Naive B cell (primary cell): ENCODE measurements around the gene CAPN13. TPM values are rescaled to one million over a fixed set of nuclear protein-coding genes. Genes with fewer than 3 reads are reported as not detected.

Experiments used
- ATAC-seq, 2 donors: fragments of 150-1000 bp; cut with Tn5 transposase; 2 replicates each; pipeline ENCODE4 v1.10.0; 2021; ENCODE audit warnings: low read depth in 2 of 2, mild to moderate bottlenecking in 2 of 2, moderate library complexity in 2 of 2
- DNase-seq: peaks from one replicate; pipeline ENCODE4 v3.0.0; 2022
- H3K27ac Mint-ChIP-seq, 6 donors: one replicate each; pipeline ENCODE4 v1.8.0; 2020 to 2022; ENCODE audit warnings: mild to moderate bottlenecking in 6 of 6, mixed read lengths in 6 of 6, moderate library complexity in 5 of 6, inconsistent platforms in 2 of 6
- H3K27me3 Mint-ChIP-seq, 3 donors: one replicate each; pipeline ENCODE4 v1.8.0; 2021 to 2022; ENCODE audit warnings: mixed read lengths in 3 of 3, mild to moderate bottlenecking in 1 of 3
- H3K36me3 Mint-ChIP-seq, 2 donors: one replicate each; pipeline ENCODE4 v1.8.0; 2020 to 2022; ENCODE audit warnings: mixed read lengths in 2 of 2, inconsistent platforms in 1 of 2, mild to moderate bottlenecking in 1 of 2
- H3K4me1 Mint-ChIP-seq, 3 donors: one replicate each; pipeline ENCODE4 v1.8.0; 2020 to 2022; ENCODE audit warnings: mixed read lengths in 3 of 3, inconsistent platforms in 1 of 3, mild to moderate bottlenecking in 1 of 3, moderate library complexity in 1 of 3
- H3K4me3 Mint-ChIP-seq, 8 donors: one replicate each; pipeline ENCODE4 v1.8.0; 2020 to 2022; ENCODE audit warnings: mild to moderate bottlenecking in 8 of 8, mixed read lengths in 8 of 8, moderate library complexity in 8 of 8, inconsistent platforms in 2 of 8
- H3K9me3 Mint-ChIP-seq, 7 donors: one replicate each; pipeline ENCODE4 v1.8.0; 2020 to 2022; ENCODE audit warnings: mixed read lengths in 7 of 7, mild to moderate bottlenecking in 5 of 7, inconsistent platforms in 2 of 7, moderate library complexity in 1 of 7
- polyA plus RNA-seq, 6 donors: library from polyadenylated mRNA; unstranded; fragments of 300-500 nt; fragmentation: Illumina TruSeq; gene quantifications; one replicate each; pipeline ENCODE4 v1.2.3, GENCODE V29; 2021; ENCODE audit warnings: low read depth in 6 of 6

The CAPN13 gene
- polyA plus RNA-seq, 6 donors from 2014 or later, result not detected

- ATAC-seq, result no peak
- no peaks in the 10 kb centered on the region for H3K36me3 Mint-ChIP-seq
- DNase-seq, result no peak
- H3K9me3 Mint-ChIP-seq, result no peaks in the 10 kb centered on the region
- no peaks in the 10 kb centered on the region for H3K27me3 Mint-ChIP-seq
- no peak overlapping the region for H3K4me3 Mint-ChIP-seq
- no peak overlapping the region for H3K27ac Mint-ChIP-seq
- no peaks in the 10 kb centered on the region for H3K4me1 Mint-ChIP-seq
Measured at GRCh38 chr2:30744823-30745222, 62.4 kb downstream of the CAPN13 start.

GRCh38 chr2:30741576-30741975 is 65.7 kb downstream of the CAPN13 start:
- no peak for ATAC-seq

DNA sequence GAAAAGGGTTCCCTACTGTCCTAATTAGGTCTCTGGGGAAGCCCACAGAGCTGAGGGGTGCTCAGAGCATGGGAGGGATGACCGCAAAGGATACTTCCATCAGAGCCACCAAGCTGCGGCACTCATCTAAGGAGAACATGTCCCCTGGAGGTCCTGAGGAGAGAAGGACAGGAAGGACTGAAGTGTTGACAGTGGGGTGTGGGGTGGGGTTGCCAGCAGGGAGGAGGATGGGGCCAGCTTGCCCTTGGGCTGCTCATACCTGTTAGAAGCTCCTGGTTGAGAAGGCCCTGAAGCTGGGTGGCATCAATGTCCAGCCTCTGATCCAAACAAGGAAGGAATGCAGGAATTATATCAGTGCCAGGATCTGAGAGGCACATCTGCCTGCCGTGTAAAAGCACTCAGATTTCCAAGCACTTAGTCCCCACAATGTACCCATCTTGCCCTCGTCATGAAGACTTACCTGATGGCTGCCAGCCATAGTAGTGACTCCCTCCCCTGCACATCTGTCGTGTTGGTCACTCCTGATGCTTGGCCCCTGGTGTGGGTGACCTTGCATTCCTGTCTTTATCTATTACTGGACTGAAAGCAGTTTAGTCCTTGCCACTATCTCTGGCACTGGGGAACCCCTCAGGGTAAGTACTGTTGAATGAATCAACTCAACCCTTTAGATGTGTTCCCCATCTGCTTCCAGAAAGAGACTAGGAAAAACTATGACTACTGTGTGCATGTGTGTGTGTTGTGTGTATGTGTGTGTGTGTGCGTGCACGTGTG is 68.9 kb downstream of the CAPN13 start:
- Mint-ChIP-seq H3K9me3 (no peaks in the 10 kb centered on the region), H3K4me3 (no peak overlapping the region), H3K36me3 (no peaks in the 10 kb centered on the region), H3K27ac (peak overlapping the region in 1 of 6 donors; percentile 19), H3K27me3 (peaks cover 0 to 20% (median 10%) of the 10 kb centered on the region in 3 donors), H3K4me1 (peaks cover 0 to 3% (median 0%) of the 10 kb centered on the region in 3 donors)
- ATAC-seq, result no peak
- DNase-seq, result no peak

More at GRCh38 chr2:30741576-30741975, 65.7 kb downstream of the CAPN13 start:
- H3K9me3 Mint-ChIP-seq, result no peaks in the 10 kb centered on the region
- no peak overlapping the region for H3K4me3 Mint-ChIP-seq
- H3K27ac Mint-ChIP-seq, result no peak overlapping the region
- DNase-seq, result no peak
- H3K4me1 Mint-ChIP-seq, result no peaks in the 10 kb centered on the region
- peaks cover 0 to 10% (median 6%) of the 10 kb centered on the region in 3 donors for H3K27me3 Mint-ChIP-seq
- H3K36me3 Mint-ChIP-seq, result no peaks in the 10 kb centered on the region

DNA sequence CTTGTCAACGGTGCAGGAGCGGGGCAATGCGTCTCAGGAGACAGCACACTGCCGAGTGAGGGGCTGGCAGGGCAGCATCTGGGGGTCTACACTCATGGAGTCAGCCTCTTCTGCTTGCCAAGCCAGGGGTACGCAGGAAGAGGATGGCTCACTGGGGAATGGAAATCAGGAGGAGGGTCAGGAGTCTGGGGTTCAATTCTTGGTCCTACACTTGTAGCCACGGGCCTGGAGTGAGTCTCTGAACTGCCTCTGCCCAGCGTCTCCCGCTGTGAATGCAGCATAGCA is 70.0 kb downstream of the CAPN13 start:
- Mint-ChIP-seq H3K36me3 (no peaks in the 10 kb centered on the region), H3K4me1 (peaks cover 0 to 5% (median 0%) of the 10 kb centered on the region in 3 donors), H3K27ac (no peak overlapping the region), H3K4me3 (no peak overlapping the region), H3K27me3 (peaks cover 0 to 20% (median 10%) of the 10 kb centered on the region in 3 donors), H3K9me3 (no peaks in the 10 kb centered on the region)
- DNase-seq (no peak), ATAC-seq (no peak)

- H3K36me3 Mint-ChIP-seq, result no peaks in the 10 kb centered on the region
- ATAC-seq (no peak), DNase-seq (no peak)
- peaks cover 0 to 20% (median 10%) of the 10 kb centered on the region in 3 donors for H3K27me3 Mint-ChIP-seq
- H3K4me3 Mint-ChIP-seq, result no peak overlapping the region
- H3K4me1 Mint-ChIP-seq, result peaks cover 0 to 5% (median 0%) of the 10 kb centered on the region in 3 donors
- no peaks in the 10 kb centered on the region for H3K9me3 Mint-ChIP-seq
- H3K27ac Mint-ChIP-seq, result no peak overlapping the region
Measured at GRCh38 chr2:30736461-30737325, 70.6 kb downstream of the CAPN13 start.

GRCh38 chr2:30733876-30734520 is 73.2 kb downstream of the CAPN13 start:
- Mint-ChIP-seq H3K27me3 (peaks cover 0 to 20% (median 10%) of the 10 kb centered on the region in 3 donors), H3K27ac (no peak overlapping the region), H3K36me3 (no peaks in the 10 kb centered on the region), H3K9me3 (no peaks in the 10 kb centered on the region), H3K4me3 (no peak overlapping the region), H3K4me1 (peaks cover 0 to 5% (median 0%) of the 10 kb centered on the region in 3 donors)
- DNase-seq (no peak), ATAC-seq (no peak)

DNA sequence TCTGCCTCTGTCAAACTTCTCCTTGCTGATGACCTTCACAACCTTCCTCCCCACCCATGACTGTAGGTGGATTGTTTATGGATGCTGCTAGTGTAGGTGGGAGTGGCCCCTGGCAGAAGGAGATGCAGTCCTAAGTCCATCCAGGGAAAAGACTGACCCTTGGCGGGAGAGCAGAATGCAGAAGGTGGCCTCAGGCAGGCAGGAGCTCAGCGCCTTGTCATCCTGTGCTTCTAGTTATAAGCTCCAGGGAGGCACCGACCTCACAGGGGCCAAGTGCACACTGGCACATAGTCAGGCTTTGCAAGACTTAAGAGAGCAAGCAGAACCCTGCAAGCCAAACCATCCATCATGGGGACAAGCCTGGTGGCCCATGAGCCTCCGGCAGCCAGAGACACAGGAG is 74.4 kb downstream of the CAPN13 start:
- Mint-ChIP-seq H3K27me3 (peaks cover 0 to 14% (median 10%) of the 10 kb centered on the region in 3 donors), H3K4me3 (no peak overlapping the region), H3K4me1 (peaks cover 0 to 5% (median 0%) of the 10 kb centered on the region in 3 donors), H3K9me3 (no peaks in the 10 kb centered on the region), H3K36me3 (no peaks in the 10 kb centered on the region), H3K27ac (no peak overlapping the region)
- ATAC-seq (no peak), DNase-seq (no peak)

DNA sequence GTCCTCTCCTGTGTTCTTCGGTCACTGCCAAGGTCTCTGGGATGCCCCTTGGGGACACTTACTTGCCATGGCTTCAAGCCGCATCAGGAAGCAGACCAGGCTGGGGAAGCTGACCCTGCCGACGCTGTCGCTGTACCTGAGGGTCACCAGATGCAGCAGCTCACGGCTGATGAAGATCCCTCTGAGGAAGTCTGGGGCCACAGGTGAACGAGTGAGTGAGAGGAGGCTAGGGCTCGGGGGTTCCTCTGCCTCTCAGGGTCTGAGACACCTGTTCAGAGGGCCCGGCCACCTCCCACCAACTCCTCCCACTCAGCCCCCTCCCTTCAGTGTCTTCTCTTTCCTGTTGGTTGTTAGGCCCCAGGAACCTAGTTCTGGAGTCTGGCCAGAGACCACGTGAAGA is 74.9 kb downstream of the CAPN13 start:
- no peaks in the 10 kb centered on the region for H3K9me3 Mint-ChIP-seq
- H3K4me3 Mint-ChIP-seq, result no peak overlapping the region
- DNase-seq (no peak), ATAC-seq (no peak)
- H3K27ac Mint-ChIP-seq, result no peak overlapping the region
- H3K4me1 Mint-ChIP-seq, result peaks cover 0 to 5% (median 0%) of the 10 kb centered on the region in 3 donors
- H3K27me3 Mint-ChIP-seq, result peaks cover 0 to 14% (median 10%) of the 10 kb centered on the region in 3 donors
- H3K36me3 Mint-ChIP-seq, result no peaks in the 10 kb centered on the region

- Mint-ChIP-seq H3K4me1 (peaks cover 0 to 5% (median 0%) of the 10 kb centered on the region in 3 donors), H3K27ac (no peak overlapping the region), H3K27me3 (peaks cover 0 to 11% (median 5%) of the 10 kb centered on the region in 3 donors), H3K36me3 (no peaks in the 10 kb centered on the region), H3K9me3 (no peaks in the 10 kb centered on the region), H3K4me3 (no peak overlapping the region)
- ATAC-seq (no peak), DNase-seq (no peak)
Measured at GRCh38 chr2:30731706-30732105, 75.5 kb downstream of the CAPN13 start.

- no peaks in the 10 kb centered on the region for H3K36me3 Mint-ChIP-seq
- no peaks in the 10 kb centered on the region for H3K9me3 Mint-ChIP-seq
- peaks cover 0 to 4% (median 0%) of the 10 kb centered on the region in 3 donors for H3K27me3 Mint-ChIP-seq
- ATAC-seq (no peak), DNase-seq (no peak)
- no peak overlapping the region for H3K27ac Mint-ChIP-seq
- H3K4me3 Mint-ChIP-seq, result no peak overlapping the region
- peaks cover 0 to 5% (median 0%) of the 10 kb centered on the region in 3 donors for H3K4me1 Mint-ChIP-seq
Measured at GRCh38 chr2:30730736-30731647, 76.3 kb downstream of the CAPN13 start.

DNA sequence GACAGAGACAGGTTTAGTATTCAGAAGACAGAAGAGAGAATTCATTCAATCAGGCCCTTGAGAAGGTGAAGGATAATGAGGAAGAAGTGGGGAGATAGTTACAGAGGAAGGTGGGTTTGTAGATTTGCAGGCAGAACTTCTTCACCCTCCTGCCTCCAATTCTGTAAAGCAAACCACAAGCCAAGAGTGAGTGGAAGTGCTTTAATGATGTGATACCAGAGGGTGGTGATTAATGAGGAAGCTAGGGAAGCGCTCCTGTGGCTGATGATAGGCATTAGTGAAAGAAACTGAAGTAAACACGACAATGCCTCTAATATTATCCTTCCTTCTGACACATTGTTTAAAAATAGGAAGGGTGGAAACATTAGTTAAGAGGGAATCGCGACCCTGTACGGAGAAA is 78.2 kb downstream of the CAPN13 start:
- H3K9me3 Mint-ChIP-seq, result no peaks in the 10 kb centered on the region
- ATAC-seq (no peak), DNase-seq (no peak)
- peaks cover 0 to 5% (median 0%) of the 10 kb centered on the region in 3 donors for H3K4me1 Mint-ChIP-seq
- H3K27me3 Mint-ChIP-seq, result peaks cover 0 to 7% (median 5%) of the 10 kb centered on the region in 3 donors
- H3K4me3 Mint-ChIP-seq, result no peak overlapping the region
- no peaks in the 10 kb centered on the region for H3K36me3 Mint-ChIP-seq
- no peak overlapping the region for H3K27ac Mint-ChIP-seq

- DNase-seq (no peak), ATAC-seq (no peak)
- peaks cover 0 to 4% (median 0%) of the 10 kb centered on the region in 7 donors for H3K9me3 Mint-ChIP-seq
- H3K27ac Mint-ChIP-seq, result no peak overlapping the region
- H3K36me3 Mint-ChIP-seq, result no peaks in the 10 kb centered on the region
- peaks cover 5 to 14% (median 8%) of the 10 kb centered on the region in 3 donors for H3K27me3 Mint-ChIP-seq
- H3K4me1 Mint-ChIP-seq, result no peaks in the 10 kb centered on the region
- H3K4me3 Mint-ChIP-seq, result no peak overlapping the region
Measured at GRCh38 chr2:30722936-30723725, 84.1 kb downstream of the CAPN13 start.
